ENCODE measurements around the gene SAMD14.

- no peak for TF ChIP-seq CTCF (IDR thresholded peaks at IDR 0.05)
- no peak for TF ChIP-seq POLR2AphosphoS5 (IDR thresholded peaks at IDR 0.05)
Measured at GRCh38 chr17:50114401-50114800, 15.6 kb downstream of the SAMD14 start.

All from upper lobe of left lung (tissue), 4 donors.